SK-N-SH treated with all-trans-retinoic acid at 6 μM for 48 hours (cell line): ENCODE results near the gene KIRREL3.

Experiments
- ATAC-seq: fragments of 200-7000 bp; cut with Tn5 transposase; 3 replicates; pipeline ENCODE4 v1.9.1; 2020; ENCODE audit warnings: mild to moderate bottlenecking, moderate library complexity
- BACH2 ChIP-seq: fragments of 250-450 bp; sonication (Bioruptor Pico); IDR thresholded peaks from 2 replicates; pipeline ENCODE4 v1.9.0; 2021; ENCODE audit warnings: mild to moderate bottlenecking, borderline replicate concordance
- ESRRG ChIP-seq: fragments of 250-450 bp; sonication (Bioruptor Pico); IDR thresholded peaks from 2 replicates; pipeline ENCODE4 v1.6.1; 2021; ENCODE audit warnings: mild to moderate bottlenecking
- GLIS3 ChIP-seq: fragments of 250-450 bp; sonication (Bioruptor Pico); IDR thresholded peaks from 2 replicates; pipeline ENCODE4 v1.5.0; 2020; ENCODE audit warnings: mild to moderate bottlenecking, moderate library complexity
- RARB ChIP-seq: fragments of 250-450 bp; sonication (Bioruptor Pico); IDR thresholded peaks from 2 replicates; pipeline ENCODE4 v1.8.0; 2021; ENCODE audit warnings: mild to moderate bottlenecking, moderate library complexity
- SNAI2 ChIP-seq: fragments of 250-450 bp; sonication (Bioruptor Pico); IDR thresholded peaks from 2 replicates; pipeline ENCODE4 v1.5.0; 2020; ENCODE audit warnings: mild to moderate bottlenecking, moderate library complexity
- TCF4 ChIP-seq: fragments of 250-450 bp; sonication (Bioruptor Pico); IDR thresholded peaks from 2 replicates; pipeline ENCODE4 v1.8.0; 2021; ENCODE audit warnings: mild to moderate bottlenecking, moderate library complexity, borderline replicate concordance
- TOX ChIP-seq: fragments of 250-450 bp; sonication (Bioruptor Pico); IDR thresholded peaks from 2 replicates; pipeline ENCODE4 v1.8.0; 2021; ENCODE audit warnings: mild to moderate bottlenecking, moderate library complexity, borderline replicate concordance
- ZC3H10 ChIP-seq: fragments of 250-450 bp; sonication (Bioruptor Pico); IDR thresholded peaks from 2 replicates; pipeline ENCODE4 v1.5.1; 2021; ENCODE audit warnings: mild to moderate bottlenecking, moderate library complexity
- ZFP3 ChIP-seq: fragments of 250-450 bp; sonication (Bioruptor Pico); IDR thresholded peaks from 2 replicates; pipeline ENCODE4 v1.5.0; 2020; ENCODE audit warnings: mild to moderate bottlenecking, moderate library complexity
- ZFP30 ChIP-seq: fragments of 450-650 bp; formaldehyde crosslinking; IDR thresholded peaks from 2 replicates; pipeline ENCODE4 v1.5.0; 2022; ENCODE audit warnings: mild to moderate bottlenecking, moderate library complexity
- ZNF565 ChIP-seq: fragments of 450-650 bp; formaldehyde crosslinking; conservative IDR thresholded peaks from 2 replicates; pipeline ENCODE4 v1.5.0; 2020; ENCODE audit warnings: low read depth, mild to moderate bottlenecking, moderate library complexity
- ZNF70 ChIP-seq: fragments of 450-650 bp; formaldehyde crosslinking; IDR thresholded peaks from 2 replicates; pipeline ENCODE4 v1.5.0; 2020; ENCODE audit warnings: mild to moderate bottlenecking, moderate library complexity
- TF ChIP-seq, protein P1 (sequence below): fragments of 250-450 bp; sonication (Bioruptor Pico); IDR thresholded peaks from 2 replicates; pipeline ENCODE4 v1.8.0; 2020; ENCODE audit warnings: mild to moderate bottlenecking, moderate library complexity, borderline replicate concordance
- TF ChIP-seq, protein P2 (sequence below): fragments of 250-450 bp; sonication (Bioruptor Pico); IDR thresholded peaks from 2 replicates; pipeline ENCODE4 v1.8.0; 2021; ENCODE audit warnings: low read depth, mild to moderate bottlenecking, moderate library complexity, borderline replicate concordance
- TF ChIP-seq, protein P3 (sequence below): fragments of 250-450 bp; sonication (Bioruptor Pico); IDR thresholded peaks from 2 replicates; pipeline ENCODE4 v1.5.1; 2021; ENCODE audit warnings: mild to moderate bottlenecking, moderate library complexity
- TF ChIP-seq, protein P4 (sequence below): fragments of 250-450 bp; sonication (Bioruptor Pico); IDR thresholded peaks from 2 replicates; pipeline ENCODE4 v1.5.0; 2020; ENCODE audit warnings: mild to moderate bottlenecking, moderate library complexity

Gene KIRREL3

DNA sequence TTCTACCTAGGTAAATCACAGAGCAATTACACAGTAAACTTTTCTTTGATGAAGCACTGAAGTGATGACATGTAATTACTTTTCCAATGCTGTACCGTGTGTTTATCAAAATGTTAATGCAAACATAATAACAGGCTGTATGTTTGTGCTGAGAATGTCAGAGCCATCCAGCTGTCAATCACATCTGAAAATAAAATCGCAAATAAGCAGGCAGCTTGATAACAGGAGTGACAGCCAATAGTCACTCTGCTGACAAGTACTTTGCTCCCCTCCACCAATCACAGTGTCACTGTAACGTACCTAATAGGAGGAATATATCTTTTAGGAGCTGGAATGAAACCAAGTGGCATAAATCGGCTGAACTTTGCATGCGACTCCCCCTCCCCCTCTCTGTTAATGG is 119.7 kb downstream of the KIRREL3 start (continued):
- TF ChIP-seq, protein P1, sequence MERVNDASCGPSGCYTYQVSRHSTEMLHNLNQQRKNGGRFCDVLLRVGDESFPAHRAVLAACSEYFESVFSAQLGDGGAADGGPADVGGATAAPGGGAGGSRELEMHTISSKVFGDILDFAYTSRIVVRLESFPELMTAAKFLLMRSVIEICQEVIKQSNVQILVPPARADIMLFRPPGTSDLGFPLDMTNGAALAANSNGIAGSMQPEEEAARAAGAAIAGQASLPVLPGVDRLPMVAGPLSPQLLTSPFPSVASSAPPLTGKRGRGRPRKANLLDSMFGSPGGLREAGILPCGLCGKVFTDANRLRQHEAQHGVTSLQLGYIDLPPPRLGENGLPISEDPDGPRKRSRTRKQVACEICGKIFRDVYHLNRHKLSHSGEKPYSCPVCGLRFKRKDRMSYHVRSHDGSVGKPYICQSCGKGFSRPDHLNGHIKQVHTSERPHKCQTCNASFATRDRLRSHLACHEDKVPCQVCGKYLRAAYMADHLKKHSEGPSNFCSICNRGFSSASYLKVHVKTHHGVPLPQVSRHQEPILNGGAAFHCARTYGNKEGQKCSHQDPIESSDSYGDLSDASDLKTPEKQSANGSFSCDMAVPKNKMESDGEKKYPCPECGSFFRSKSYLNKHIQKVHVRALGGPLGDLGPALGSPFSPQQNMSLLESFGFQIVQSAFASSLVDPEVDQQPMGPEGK (CRISPR knock-in tag) = no peak
- TF ChIP-seq, protein P2, sequence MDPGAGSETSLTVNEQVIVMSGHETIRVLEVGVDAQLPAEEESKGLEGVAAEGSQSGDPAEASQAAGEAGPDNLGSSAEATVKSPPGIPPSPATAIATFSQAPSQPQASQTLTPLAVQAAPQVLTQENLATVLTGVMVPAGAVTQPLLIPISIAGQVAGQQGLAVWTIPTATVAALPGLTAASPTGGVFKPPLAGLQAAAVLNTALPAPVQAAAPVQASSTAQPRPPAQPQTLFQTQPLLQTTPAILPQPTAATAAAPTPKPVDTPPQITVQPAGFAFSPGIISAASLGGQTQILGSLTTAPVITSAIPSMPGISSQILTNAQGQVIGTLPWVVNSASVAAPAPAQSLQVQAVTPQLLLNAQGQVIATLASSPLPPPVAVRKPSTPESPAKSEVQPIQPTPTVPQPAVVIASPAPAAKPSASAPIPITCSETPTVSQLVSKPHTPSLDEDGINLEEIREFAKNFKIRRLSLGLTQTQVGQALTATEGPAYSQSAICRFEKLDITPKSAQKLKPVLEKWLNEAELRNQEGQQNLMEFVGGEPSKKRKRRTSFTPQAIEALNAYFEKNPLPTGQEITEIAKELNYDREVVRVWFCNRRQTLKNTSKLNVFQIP (CRISPR knock-in tag) = no peak

DNA sequence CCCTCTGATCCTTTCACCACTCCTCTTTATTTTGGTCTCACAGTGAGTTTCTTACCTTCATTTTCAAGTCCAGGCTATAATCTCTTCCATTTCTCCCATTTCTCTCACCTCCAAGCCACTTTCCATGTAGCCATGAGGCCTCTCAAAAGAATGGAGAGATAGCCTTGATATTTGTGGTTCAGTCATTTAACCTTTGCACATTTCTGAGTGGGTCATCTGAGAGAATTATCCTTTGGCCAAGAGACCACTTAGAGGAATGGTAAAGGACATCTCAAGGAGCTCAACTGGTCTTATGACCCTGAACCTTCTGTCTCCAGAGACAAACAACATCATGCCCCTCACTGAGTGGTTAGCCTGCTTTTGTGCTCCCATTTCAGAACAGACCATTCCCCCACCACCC is 121.1 kb downstream of the KIRREL3 start:
- TF ChIP-seq SNAI2 (no peak), ZNF70 (CRISPR knock-in tag) (no peak), RARB (CRISPR knock-in tag) (no peak), GLIS3 (CRISPR knock-in tag) (no peak), TOX (no peak)
- TF ChIP-seq, protein P2 (CRISPR knock-in tag) = no peak
- TF ChIP-seq, protein P3, sequence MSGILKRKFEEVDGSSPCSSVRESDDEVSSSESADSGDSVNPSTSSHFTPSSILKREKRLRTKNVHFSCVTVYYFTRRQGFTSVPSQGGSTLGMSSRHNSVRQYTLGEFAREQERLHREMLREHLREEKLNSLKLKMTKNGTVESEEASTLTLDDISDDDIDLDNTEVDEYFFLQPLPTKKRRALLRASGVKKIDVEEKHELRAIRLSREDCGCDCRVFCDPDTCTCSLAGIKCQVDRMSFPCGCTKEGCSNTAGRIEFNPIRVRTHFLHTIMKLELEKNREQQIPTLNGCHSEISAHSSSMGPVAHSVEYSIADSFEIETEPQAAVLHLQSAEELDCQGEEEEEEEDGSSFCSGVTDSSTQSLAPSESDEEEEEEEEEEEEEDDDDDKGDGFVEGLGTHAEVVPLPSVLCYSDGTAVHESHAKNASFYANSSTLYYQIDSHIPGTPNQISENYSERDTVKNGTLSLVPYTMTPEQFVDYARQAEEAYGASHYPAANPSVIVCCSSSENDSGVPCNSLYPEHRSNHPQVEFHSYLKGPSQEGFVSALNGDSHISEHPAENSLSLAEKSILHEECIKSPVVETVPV (CRISPR knock-in tag) = no peak
- TF ChIP-seq, protein P1 (CRISPR knock-in tag) = no peak

DNA sequence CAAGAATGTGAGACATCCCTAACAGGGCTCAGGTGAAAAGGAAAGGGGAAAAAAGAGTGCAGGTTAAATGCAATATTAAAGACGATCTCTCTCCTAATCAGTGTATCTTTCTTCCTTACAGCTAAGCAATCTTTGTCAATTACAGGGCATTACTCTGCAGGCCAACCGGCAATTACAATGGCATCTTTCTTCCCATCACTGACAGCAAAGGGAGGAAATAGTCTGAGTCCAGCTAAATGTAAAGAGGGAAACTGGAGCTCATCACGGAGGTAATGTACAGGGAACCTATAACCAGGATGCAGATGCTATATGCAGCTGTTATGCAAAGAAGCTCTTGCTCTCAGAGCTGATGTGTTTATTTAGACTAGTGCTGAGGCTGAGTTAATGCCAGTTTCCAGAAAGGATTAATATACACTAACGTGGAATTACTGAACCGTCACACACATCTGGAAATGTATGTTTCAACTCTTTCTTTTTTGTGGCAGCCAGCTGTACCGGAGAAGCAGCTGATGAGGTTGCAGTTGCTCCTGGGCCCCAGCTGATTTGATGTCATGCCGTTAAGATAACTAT is 121.6 kb downstream of the KIRREL3 start:
- no peak for TF ChIP-seq GLIS3 (CRISPR knock-in tag)
- TF ChIP-seq ZFP3 = no peak
- TF ChIP-seq, protein P1 (CRISPR knock-in tag) = no peak
- TF ChIP-seq BACH2 = no peak
- no peak for TF ChIP-seq ZNF565
- TF ChIP-seq SNAI2 = no peak
- TF ChIP-seq ESRRG (CRISPR knock-in tag) = no peak
- no peak for TF ChIP-seq TOX
- no peak for TF ChIP-seq ZFP30 (CRISPR knock-in tag)
- no peak for TF ChIP-seq ZC3H10 (CRISPR knock-in tag)
- no peak for TF ChIP-seq TCF4 (CRISPR knock-in tag)
- TF ChIP-seq, protein P4, sequence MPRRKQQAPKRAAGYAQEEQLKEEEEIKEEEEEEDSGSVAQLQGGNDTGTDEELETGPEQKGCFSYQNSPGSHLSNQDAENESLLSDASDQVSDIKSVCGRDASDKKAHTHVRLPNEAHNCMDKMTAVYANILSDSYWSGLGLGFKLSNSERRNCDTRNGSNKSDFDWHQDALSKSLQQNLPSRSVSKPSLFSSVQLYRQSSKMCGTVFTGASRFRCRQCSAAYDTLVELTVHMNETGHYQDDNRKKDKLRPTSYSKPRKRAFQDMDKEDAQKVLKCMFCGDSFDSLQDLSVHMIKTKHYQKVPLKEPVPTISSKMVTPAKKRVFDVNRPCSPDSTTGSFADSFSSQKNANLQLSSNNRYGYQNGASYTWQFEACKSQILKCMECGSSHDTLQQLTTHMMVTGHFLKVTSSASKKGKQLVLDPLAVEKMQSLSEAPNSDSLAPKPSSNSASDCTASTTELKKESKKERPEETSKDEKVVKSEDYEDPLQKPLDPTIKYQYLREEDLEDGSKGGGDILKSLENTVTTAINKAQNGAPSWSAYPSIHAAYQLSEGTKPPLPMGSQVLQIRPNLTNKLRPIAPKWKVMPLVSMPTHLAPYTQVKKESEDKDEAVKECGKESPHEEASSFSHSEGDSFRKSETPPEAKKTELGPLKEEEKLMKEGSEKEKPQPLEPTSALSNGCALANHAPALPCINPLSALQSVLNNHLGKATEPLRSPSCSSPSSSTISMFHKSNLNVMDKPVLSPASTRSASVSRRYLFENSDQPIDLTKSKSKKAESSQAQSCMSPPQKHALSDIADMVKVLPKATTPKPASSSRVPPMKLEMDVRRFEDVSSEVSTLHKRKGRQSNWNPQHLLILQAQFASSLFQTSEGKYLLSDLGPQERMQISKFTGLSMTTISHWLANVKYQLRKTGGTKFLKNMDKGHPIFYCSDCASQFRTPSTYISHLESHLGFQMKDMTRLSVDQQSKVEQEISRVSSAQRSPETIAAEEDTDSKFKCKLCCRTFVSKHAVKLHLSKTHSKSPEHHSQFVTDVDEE (CRISPR knock-in tag) = no peak
- TF ChIP-seq ZNF70 (CRISPR knock-in tag) = no peak
- TF ChIP-seq RARB (CRISPR knock-in tag) = no peak
- no peak for ATAC-seq

More for the DNA sequence above, 121.1 kb downstream of the KIRREL3 start:
- ATAC-seq = no peak
